Astrocyte (in vitro differentiated cells and primary cell): ENCODE measurements around the gene IRF1.
A peak's percentile ranks its signal among the peaks of the same experiment; 100 is the strongest.

Experiments
- EZH2 ChIP-seq: IDR thresholded peaks from 2 replicates; pipeline ENCODE4 v1.6.1; 2012; ENCODE audit warnings: mild to moderate bottlenecking, low read length, inconsistent platforms; ENCODE audit not compliant: insufficient read depth
- TF ChIP-seq, protein P1 (sequence below): IDR thresholded peaks from 2 replicates; pipeline ENCODE4 v1.5.1; 2011; ENCODE audit warnings: low read depth, mild to moderate bottlenecking, inconsistent platforms, low read length, moderate library complexity; ENCODE audit not compliant: insufficient read depth

DNA sequence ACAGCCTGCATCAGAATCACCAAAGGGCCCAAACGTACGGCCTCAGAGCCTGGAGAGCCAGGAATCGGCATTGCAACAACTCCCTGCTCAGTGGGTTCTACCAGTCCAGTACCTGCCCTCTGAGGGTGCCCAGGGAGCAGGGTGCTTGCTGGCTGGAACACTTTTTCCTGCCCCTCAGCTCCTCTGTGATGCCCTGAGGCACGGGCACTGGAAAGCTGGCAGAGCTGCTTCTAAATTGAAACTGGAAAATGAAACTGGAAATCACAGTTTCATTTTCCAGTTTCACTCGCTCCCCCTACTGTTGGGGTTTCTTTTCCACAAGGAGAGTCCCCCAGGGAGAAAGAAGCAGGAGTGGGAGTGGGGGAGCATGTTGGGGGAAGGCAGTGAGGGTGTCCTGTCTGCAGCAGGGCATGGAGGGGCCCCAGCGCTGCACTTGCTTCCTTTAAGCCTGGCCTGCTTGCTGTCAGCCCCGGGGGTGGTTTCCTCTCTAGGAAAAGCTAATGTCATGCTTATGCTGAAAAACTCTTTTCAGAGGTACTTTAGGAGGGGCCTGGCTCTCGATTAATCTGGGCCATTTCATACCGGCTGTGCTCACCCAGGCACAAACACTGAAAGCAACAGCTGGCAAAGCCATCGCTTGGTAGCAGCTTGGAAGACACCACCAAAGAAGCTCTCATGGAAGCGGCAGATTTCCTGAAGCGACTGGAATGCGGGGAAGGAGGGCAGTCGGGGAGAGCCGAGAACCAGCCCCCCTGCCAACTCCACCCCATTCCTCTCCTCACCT, 26.2 kb downstream of the IRF1 start:
- TF ChIP-seq, protein P1, sequence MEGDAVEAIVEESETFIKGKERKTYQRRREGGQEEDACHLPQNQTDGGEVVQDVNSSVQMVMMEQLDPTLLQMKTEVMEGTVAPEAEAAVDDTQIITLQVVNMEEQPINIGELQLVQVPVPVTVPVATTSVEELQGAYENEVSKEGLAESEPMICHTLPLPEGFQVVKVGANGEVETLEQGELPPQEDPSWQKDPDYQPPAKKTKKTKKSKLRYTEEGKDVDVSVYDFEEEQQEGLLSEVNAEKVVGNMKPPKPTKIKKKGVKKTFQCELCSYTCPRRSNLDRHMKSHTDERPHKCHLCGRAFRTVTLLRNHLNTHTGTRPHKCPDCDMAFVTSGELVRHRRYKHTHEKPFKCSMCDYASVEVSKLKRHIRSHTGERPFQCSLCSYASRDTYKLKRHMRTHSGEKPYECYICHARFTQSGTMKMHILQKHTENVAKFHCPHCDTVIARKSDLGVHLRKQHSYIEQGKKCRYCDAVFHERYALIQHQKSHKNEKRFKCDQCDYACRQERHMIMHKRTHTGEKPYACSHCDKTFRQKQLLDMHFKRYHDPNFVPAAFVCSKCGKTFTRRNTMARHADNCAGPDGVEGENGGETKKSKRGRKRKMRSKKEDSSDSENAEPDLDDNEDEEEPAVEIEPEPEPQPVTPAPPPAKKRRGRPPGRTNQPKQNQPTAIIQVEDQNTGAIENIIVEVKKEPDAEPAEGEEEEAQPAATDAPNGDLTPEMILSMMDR, result peak; percentile 2
- no peak for TF ChIP-seq EZH2
